H9 (cell line): ENCODE measurements around the gene CA12. TPM values are rescaled to one million over a fixed set of nuclear protein-coding genes. Genes with fewer than 3 reads are reported as not detected.

Source experiments
- DNase-seq: peaks from one replicate; pipeline ENCODE4 v3.0.0-alpha.2; 2017
- H2AFZ ChIP-seq: one replicate; pipeline ENCODE4 v1.6.1; 2013; ENCODE audit warnings: mild to moderate bottlenecking, low read length, control low read depth, moderate library complexity
- H2AK5ac ChIP-seq: 2 replicates; pipeline ENCODE4 v1.6.1; 2013; ENCODE audit warnings: low read length, control low read depth, mixed read lengths; ENCODE audit not compliant: insufficient read length
- H2BK120ac ChIP-seq: one replicate; pipeline ENCODE4 v1.6.1; 2013; ENCODE audit warnings: low read depth, mild to moderate bottlenecking, low read length, control low read depth, inconsistent platforms; ENCODE audit not compliant: poor library complexity, severe bottlenecking
- H2BK12ac ChIP-seq: 2 replicates; pipeline ENCODE4 v1.6.1; 2013; ENCODE audit warnings: low read length, control low read depth, mixed read lengths, low read depth; ENCODE audit not compliant: insufficient read length
- H2BK15ac ChIP-seq: 2 replicates; pipeline ENCODE4 v1.6.1; 2013; ENCODE audit warnings: low read depth, low read length, control low read depth
- H2BK20ac ChIP-seq: one replicate; pipeline ENCODE4 v1.6.1; 2013; ENCODE audit warnings: low read depth, mild to moderate bottlenecking, low read length, control low read depth, inconsistent platforms; ENCODE audit not compliant: poor library complexity, severe bottlenecking
- H2BK5ac ChIP-seq: 2 replicates; pipeline ENCODE4 v1.6.1; 2013; ENCODE audit warnings: low read length, control low read depth, mixed read lengths; ENCODE audit not compliant: insufficient read length
- H3K14ac ChIP-seq: 2 replicates; pipeline ENCODE4 v1.6.1; 2013; ENCODE audit warnings: low read length, control low read depth; ENCODE audit not compliant: insufficient read depth
- H3K18ac ChIP-seq: 2 replicates; pipeline ENCODE4 v1.6.1; 2013; ENCODE audit warnings: low read depth, mild to moderate bottlenecking, mixed read lengths, low read length, control low read depth; ENCODE audit not compliant: insufficient read length
- H3K23ac ChIP-seq: 2 replicates; pipeline ENCODE4 v1.6.1; 2013; ENCODE audit warnings: low read length, control low read depth, mixed read lengths, low read depth; ENCODE audit not compliant: insufficient read length
- H3K23me2 ChIP-seq: 2 replicates; pipeline ENCODE4 v1.6.1; 2013; ENCODE audit warnings: low read depth, mild to moderate bottlenecking, mixed read lengths, low read length, control low read depth; ENCODE audit not compliant: insufficient read length, poor library complexity, severe bottlenecking
- H3K27ac ChIP-seq: 2 replicates; pipeline ENCODE4 v1.5.1; 2013; ENCODE audit warnings: low read length, control low read depth, mixed read lengths, low read depth; ENCODE audit not compliant: insufficient read length
- H3K27me3 ChIP-seq: 2 replicates; pipeline ENCODE4 v1.6.1; 2013; ENCODE audit warnings: low read length, control low read depth, inconsistent platforms; ENCODE audit not compliant: insufficient read depth
- H3K4ac ChIP-seq: 2 replicates; pipeline ENCODE4 v1.6.1; 2013; ENCODE audit warnings: low read depth, mild to moderate bottlenecking, control low read depth, inconsistent platforms, low read length, moderate library complexity
- H3K4me1 ChIP-seq: 2 replicates; pipeline ENCODE4 v1.6.1; 2013; ENCODE audit warnings: low read length, control low read depth, inconsistent platforms; ENCODE audit not compliant: insufficient read depth
- H3K4me2 ChIP-seq: 2 replicates; pipeline ENCODE4 v1.6.1; 2013; ENCODE audit warnings: low read length, control low read depth, mixed read lengths; ENCODE audit not compliant: insufficient read length, insufficient read depth
- H3K56ac ChIP-seq: 2 replicates; pipeline ENCODE4 v1.6.1; 2013; ENCODE audit warnings: low read depth, mild to moderate bottlenecking, mixed read lengths, low read length, control low read depth; ENCODE audit not compliant: insufficient read length
- H3K79me1 ChIP-seq: 2 replicates; pipeline ENCODE4 v1.6.1; 2013; ENCODE audit warnings: low read depth, mild to moderate bottlenecking, moderate library complexity, low read length, control low read depth, inconsistent platforms; ENCODE audit not compliant: insufficient read depth, poor library complexity, severe bottlenecking
- H3K79me2 ChIP-seq: 2 replicates; pipeline ENCODE4 v1.6.1; 2013; ENCODE audit warnings: low read length, control low read depth, inconsistent platforms; ENCODE audit not compliant: insufficient read depth
- H3K9ac ChIP-seq: 2 replicates; pipeline ENCODE4 v1.6.1; 2013; ENCODE audit warnings: low read length, control low read depth, mixed read lengths; ENCODE audit not compliant: insufficient read length; ENCODE audit errors: extremely low read depth
- H3K9me3 ChIP-seq: one replicate; pipeline ENCODE4 v1.6.1; 2013; ENCODE audit warnings: low read depth, low read length, inconsistent platforms; ENCODE audit not compliant: control insufficient read depth
- H3T11ph ChIP-seq: one replicate; pipeline ENCODE4 v1.6.1; 2013; ENCODE audit warnings: mild to moderate bottlenecking, low read length, control low read depth, inconsistent platforms
- H4K20me1 ChIP-seq: one replicate; pipeline ENCODE4 v1.6.1; 2013; ENCODE audit not compliant: control insufficient read depth, insufficient read length, insufficient read depth
- H4K5ac ChIP-seq: 2 replicates; pipeline ENCODE4 v1.6.1; 2013; ENCODE audit warnings: low read depth, mild to moderate bottlenecking, mixed read lengths, low read length, control low read depth; ENCODE audit not compliant: insufficient read length
- H4K8ac ChIP-seq: replicated peaks from 2 replicates; pipeline ENCODE4 v1.6.1; 2013; ENCODE audit warnings: low read length, control low read depth, mixed read lengths, low read depth; ENCODE audit not compliant: insufficient read length
- H4K91ac ChIP-seq: 2 replicates; pipeline ENCODE4 v1.6.1; 2013; ENCODE audit warnings: low read depth, mild to moderate bottlenecking, moderate library complexity, mixed read lengths, low read length, control low read depth; ENCODE audit not compliant: insufficient read length
- H3K27ac Mint-ChIP-seq, 3 experiments: 2 replicates in 2 of 3; 3 replicates in 1 of 3; pipeline ENCODE4 v1.8.0; 2020 to 2021; ENCODE audit warnings: mixed read lengths in 3 of 3, mild to moderate bottlenecking in 1 of 3, moderate library complexity in 1 of 3
- H3K27me3 Mint-ChIP-seq: 2 replicates; pipeline ENCODE4 v1.8.0; 2021; ENCODE audit warnings: low read depth, mild to moderate bottlenecking, moderate library complexity, mixed read lengths
- H3K36me3 Mint-ChIP-seq, 3 experiments: 2 replicates in 2 of 3; 3 replicates in 1 of 3; pipeline ENCODE4 v1.8.0; 2020 to 2021; ENCODE audit warnings: low read depth in 3 of 3, mixed read lengths in 3 of 3; ENCODE audit not compliant: insufficient read depth in 1 of 3
- H3K4me1 Mint-ChIP-seq, 2 experiments: 2 replicates each; pipeline ENCODE4 v1.8.0; 2020; ENCODE audit warnings: mixed read lengths in 2 of 2
- H3K4me3 Mint-ChIP-seq, 2 experiments: 2 replicates in 1 of 2; 3 replicates in 1 of 2; pipeline ENCODE4 v1.8.0; 2020 to 2021; ENCODE audit warnings: mild to moderate bottlenecking in 2 of 2, mixed read lengths in 2 of 2, moderate library complexity in 1 of 2
- H3K9me3 Mint-ChIP-seq, 2 experiments: 2 replicates in 1 of 2; 3 replicates in 1 of 2; pipeline ENCODE4 v1.8.0; 2020; ENCODE audit warnings: mild to moderate bottlenecking in 2 of 2, mixed read lengths in 2 of 2, moderate library complexity in 1 of 2
- WGBS: extraction: QIAGEN DNeasy Blood & Tissue Kit; methylation state at CpG from one replicate; pipeline ENCODE4 v1.1.7; 2013; ENCODE audit warnings: missing lambda C conversion rate, low lambda C conversion rate, mixed read lengths; ENCODE audit not compliant: insufficient read length; ENCODE audit errors: extremely low coverage; 5-methylcytosine and 5-hydroxymethylcytosine counted together
- total RNA-seq: library from RNA; stranded (reverse); gene quantifications from 2 replicates; pipeline ENCODE4 v1.2.1, GENCODE V29; 2021
- TF ChIP-seq, protein P1 (sequence below): fragments of 200-600 bp; sonication (generic); conservative IDR thresholded peaks from 3 replicates; pipeline ENCODE4 v1.8.0; 2021; ENCODE audit warnings: antibody characterized with exemption, mild to moderate bottlenecking

Gene CA12
- total RNA-seq, 1 experiment from 2014 or later, result 0.68 TPM

DNA sequence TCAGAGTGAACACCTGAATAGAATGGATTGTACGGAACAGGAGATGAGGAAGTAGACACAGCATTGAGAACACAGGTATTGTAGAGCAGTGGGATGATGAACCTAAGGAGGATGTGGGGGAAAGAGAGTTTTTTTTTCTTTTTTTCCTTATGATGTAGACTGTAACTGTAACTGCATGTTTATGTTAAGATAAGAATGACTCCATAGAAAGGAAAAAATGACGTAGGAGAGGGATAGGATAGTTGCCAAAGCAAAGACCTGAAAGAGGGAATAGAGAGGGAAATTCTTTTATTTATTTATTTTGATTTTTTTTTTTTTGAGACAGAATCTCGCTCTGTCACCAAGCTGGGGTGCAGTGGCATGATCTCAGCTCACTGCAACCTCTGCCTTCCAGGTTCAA is 71.0 kb downstream of the CA12 start:
- H2AFZ ChIP-seq, result no peak overlapping the region
- peaks cover 28 to 33% of the 10 kb centered on the region in 2 experiments for H3K4me1 Mint-ChIP-seq
- H3K18ac ChIP-seq, result no peak overlapping the region
- H4K8ac ChIP-seq, result no peak overlapping the region
- 0 out of 7 replicates have a peak, but pooled peaks cover 0 to 4% (median 0%) of the 10 kb centered on the region in 3 experiments for H3K36me3 Mint-ChIP-seq
- no peak overlapping the region for H3K23ac ChIP-seq
- TF ChIP-seq, protein P1, sequence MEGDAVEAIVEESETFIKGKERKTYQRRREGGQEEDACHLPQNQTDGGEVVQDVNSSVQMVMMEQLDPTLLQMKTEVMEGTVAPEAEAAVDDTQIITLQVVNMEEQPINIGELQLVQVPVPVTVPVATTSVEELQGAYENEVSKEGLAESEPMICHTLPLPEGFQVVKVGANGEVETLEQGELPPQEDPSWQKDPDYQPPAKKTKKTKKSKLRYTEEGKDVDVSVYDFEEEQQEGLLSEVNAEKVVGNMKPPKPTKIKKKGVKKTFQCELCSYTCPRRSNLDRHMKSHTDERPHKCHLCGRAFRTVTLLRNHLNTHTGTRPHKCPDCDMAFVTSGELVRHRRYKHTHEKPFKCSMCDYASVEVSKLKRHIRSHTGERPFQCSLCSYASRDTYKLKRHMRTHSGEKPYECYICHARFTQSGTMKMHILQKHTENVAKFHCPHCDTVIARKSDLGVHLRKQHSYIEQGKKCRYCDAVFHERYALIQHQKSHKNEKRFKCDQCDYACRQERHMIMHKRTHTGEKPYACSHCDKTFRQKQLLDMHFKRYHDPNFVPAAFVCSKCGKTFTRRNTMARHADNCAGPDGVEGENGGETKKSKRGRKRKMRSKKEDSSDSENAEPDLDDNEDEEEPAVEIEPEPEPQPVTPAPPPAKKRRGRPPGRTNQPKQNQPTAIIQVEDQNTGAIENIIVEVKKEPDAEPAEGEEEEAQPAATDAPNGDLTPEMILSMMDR, result no peak
- H2BK5ac ChIP-seq, result no peak overlapping the region
- H3K27ac Mint-ChIP-seq, result peak overlapping the region in 1 of 3 experiments; percentile 73; a peak in 2 of 7 replicates
- H3K9ac ChIP-seq, result no peak overlapping the region
- H3K14ac ChIP-seq, result no peak overlapping the region
- H3K79me2 ChIP-seq, result no peaks in the 10 kb centered on the region
- no peak overlapping the region for H3K4ac ChIP-seq
- no peak overlapping the region for H3K27ac ChIP-seq
- no peak overlapping the region for H2BK15ac ChIP-seq
- H2BK120ac ChIP-seq, result no peak overlapping the region
- no peaks in the 10 kb centered on the region for H3K9me3 Mint-ChIP-seq
- no peak overlapping the region for H2AK5ac ChIP-seq
- H4K5ac ChIP-seq, result no peak overlapping the region
- no peaks in the 10 kb centered on the region; the same call in 1 of the 2 replicates for H3K27me3 Mint-ChIP-seq
- no peaks in the 10 kb centered on the region for H3K79me1 ChIP-seq
- peaks cover 4% of the 10 kb centered on the region for H3K4me1 ChIP-seq
- no peak overlapping the region for H4K91ac ChIP-seq
- DNase-seq, result no peak
- no peaks in the 10 kb centered on the region for H3K23me2 ChIP-seq
- no CpG with 5 or more reads among the region's 3 CpGs for WGBS
- H3K4me2 ChIP-seq, result no peak overlapping the region
- no peak overlapping the region for H3K56ac ChIP-seq
- H3K9me3 ChIP-seq, result no peaks in the 10 kb centered on the region
- H2BK12ac ChIP-seq, result no peak overlapping the region
- no peak overlapping the region for H2BK20ac ChIP-seq
- H3T11ph ChIP-seq, result no peak overlapping the region
- no peak overlapping the region for H3K4me3 Mint-ChIP-seq
- no peaks in the 10 kb centered on the region for H4K20me1 ChIP-seq
- no peaks in the 10 kb centered on the region for H3K27me3 ChIP-seq
